IgD-negative memory B cell (primary cell): ENCODE measurements around the gene AOC2. TPM values are rescaled to one million over a fixed set of nuclear protein-coding genes. Genes with fewer than 3 reads are reported as not detected.

Source experiments
- polyA plus RNA-seq: library from polyadenylated mRNA; unstranded; fragments of 300-500 nt; fragmentation: Illumina TruSeq; gene quantifications from one replicate; pipeline ENCODE4 v1.2.3, GENCODE V29; 2021

Gene AOC2
- polyA plus RNA-seq, 1 donor from 2014 or later, result not detected

Other genes starting within 250 kb of the AOC2 start
- 105 TPM for gene RETREG3, start 235.2 kb upstream of the AOC2 start, polyA plus RNA-seq
- 11.8 TPM for gene TUBG1, start 234.9 kb upstream of the AOC2 start, polyA plus RNA-seq
- gene TUBG2, start 185.3 kb upstream of the AOC2 start, polyA plus RNA-seq, result 2.5 TPM
- gene PLEKHH3, start 167.6 kb upstream of the AOC2 start, polyA plus RNA-seq, result 1.1 TPM
- gene CCR10, start 162.7 kb upstream of the AOC2 start, polyA plus RNA-seq, result 2.1 TPM
- 1.1 TPM for gene CNTNAP1, start 162.0 kb upstream of the AOC2 start, polyA plus RNA-seq
- 37.4 TPM for gene EZH1, start 99.5 kb upstream of the AOC2 start, polyA plus RNA-seq
- not detected for gene RAMP2, start 83.4 kb upstream of the AOC2 start, polyA plus RNA-seq
- gene VPS25, start 71.1 kb upstream of the AOC2 start, polyA plus RNA-seq, result 45.6 TPM
- gene WNK4, start 64.0 kb upstream of the AOC2 start, polyA plus RNA-seq, result not detected
- gene COA3, start 45.9 kb upstream of the AOC2 start, polyA plus RNA-seq, result 117 TPM
- gene CNTD1, start 45.7 kb upstream of the AOC2 start, polyA plus RNA-seq, result 0.41 TPM
- gene BECN1, start 20.3 kb upstream of the AOC2 start, polyA plus RNA-seq, result 136 TPM
- gene PSME3, start 11.2 kb upstream of the AOC2 start, polyA plus RNA-seq, result 116 TPM
- gene AOC3, start 6.6 kb downstream of the AOC2 start, polyA plus RNA-seq, result not detected
- not detected for gene G6PC1, start 56.2 kb downstream of the AOC2 start, polyA plus RNA-seq
- 48.9 TPM for gene AARSD1, start 119.9 kb downstream of the AOC2 start, polyA plus RNA-seq
- gene PTGES3L, start 135.5 kb downstream of the AOC2 start, polyA plus RNA-seq, result 1.4 TPM
- 24.0 TPM for gene RUNDC1, start 136.0 kb downstream of the AOC2 start, polyA plus RNA-seq
- gene RPL27, start 153.8 kb downstream of the AOC2 start, polyA plus RNA-seq, result 2,481 TPM
- 63.7 TPM for gene IFI35, start 162.2 kb downstream of the AOC2 start, polyA plus RNA-seq
- gene VAT1, start 177.8 kb downstream of the AOC2 start, polyA plus RNA-seq, result 47.6 TPM
- gene RND2, start 180.7 kb downstream of the AOC2 start, polyA plus RNA-seq, result 0.05 TPM